Measurements from ENCODE around the gene TPH2.

Gene TPH2

GRCh38 chr12:71954083-71954778 is 15.6 kb downstream of the TPH2 start:
- no peak for TF ChIP-seq CTCF (conservative IDR thresholded peaks at IDR 0.05; ENCODE audit: control insufficient read depth, insufficient read depth, low read depth, low read length)
- H3K4me3 ChIP-seq (ENCODE audit: control insufficient read depth, low read depth, low read length) = no peak overlapping the region
- DNase-seq (ENCODE audit: low read depth) = no peak

DNA sequence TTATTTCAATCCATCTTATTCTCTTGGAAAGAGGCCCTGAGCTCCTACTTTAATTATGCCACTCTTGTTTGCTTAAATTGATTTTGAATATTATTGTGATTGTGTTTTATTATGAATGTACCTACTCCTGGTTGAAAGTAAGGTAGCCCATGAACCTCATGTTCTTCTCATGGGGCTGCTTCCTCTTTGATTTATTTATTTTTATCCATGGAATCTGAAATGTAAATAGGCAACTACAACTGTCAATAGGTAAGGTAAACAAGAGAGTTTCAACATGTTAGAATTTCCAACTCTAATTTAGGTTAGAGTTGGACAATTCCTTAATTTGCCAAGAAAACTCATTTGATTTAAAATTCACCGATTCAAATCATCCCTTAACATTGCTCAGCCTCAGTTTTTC is 16.2 kb downstream of the TPH2 start:
- no peak for DNase-seq (ENCODE audit: low read depth)
- no peak for TF ChIP-seq CTCF (conservative IDR thresholded peaks at IDR 0.05; ENCODE audit: control insufficient read depth, insufficient read depth, low read depth, low read length)
- no peak overlapping the region for H3K4me3 ChIP-seq (ENCODE audit: control insufficient read depth, low read depth, low read length)

DNA sequence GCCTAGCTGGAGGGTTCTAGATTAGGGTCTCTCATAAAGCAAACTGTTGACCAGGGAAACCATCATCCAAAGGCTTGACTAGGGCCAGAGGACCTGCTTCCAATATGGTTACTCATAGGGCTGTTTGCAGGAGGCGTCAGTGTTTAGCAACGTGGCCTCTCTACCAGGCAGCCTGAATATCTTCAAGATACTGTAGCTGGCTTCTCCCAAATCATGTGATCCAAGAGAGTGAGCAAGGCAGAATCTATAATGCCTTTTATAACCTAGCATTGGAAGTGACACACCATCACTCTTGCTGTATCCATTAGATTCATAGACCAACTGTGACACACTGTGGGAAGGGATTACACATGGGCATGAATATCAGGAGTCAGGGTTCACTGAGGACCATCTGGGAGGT is 17.3 kb downstream of the TPH2 start:
- TF ChIP-seq CTCF (conservative IDR thresholded peaks at IDR 0.05; ENCODE audit: control insufficient read depth, insufficient read depth, low read depth, low read length) = no peak
- H3K4me3 ChIP-seq (ENCODE audit: control insufficient read depth, low read depth, low read length) = no peak overlapping the region
- peak; percentile 39 for DNase-seq (ENCODE audit: low read depth)

- no peak for DNase-seq (ENCODE audit: low read depth)
- no peak for TF ChIP-seq CTCF (conservative IDR thresholded peaks at IDR 0.05; ENCODE audit: control insufficient read depth, insufficient read depth, low read depth, low read length)
- no peak overlapping the region for H3K4me3 ChIP-seq (ENCODE audit: control insufficient read depth, low read depth, low read length)
Measured at GRCh38 chr12:71958056-71958455, 19.4 kb downstream of the TPH2 start.

GRCh38 chr12:71958457-71958856 is 19.8 kb downstream of the TPH2 start:
- no peak for DNase-seq (ENCODE audit: low read depth)

DNA sequence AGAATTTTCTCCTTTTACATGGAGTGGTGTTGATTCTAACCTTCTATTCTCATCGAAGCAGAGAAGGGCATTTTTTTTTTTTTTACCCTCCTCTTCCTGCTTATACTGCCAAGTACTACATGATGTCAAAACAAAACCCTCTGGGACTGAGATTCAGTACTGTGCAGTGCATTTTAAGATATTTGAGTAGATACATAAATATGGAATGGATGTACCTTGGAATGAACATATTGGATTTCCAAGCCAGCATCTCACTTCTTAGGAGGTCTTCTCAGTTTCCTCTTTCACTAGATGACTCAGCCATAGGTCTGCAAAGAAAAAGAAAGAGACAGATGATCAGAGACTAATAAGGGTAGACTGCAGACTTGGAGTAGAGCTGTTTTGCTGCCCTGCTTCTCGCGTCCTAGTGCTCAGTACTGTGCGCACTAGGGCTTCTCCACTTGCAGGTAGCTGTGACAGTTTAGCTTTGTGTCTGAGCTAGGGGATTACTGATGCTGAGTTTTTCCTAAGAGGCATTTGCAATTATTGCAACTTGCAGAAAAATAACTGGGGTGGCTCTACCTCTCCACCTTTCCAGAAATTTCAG is 20.4 kb downstream of the TPH2 start:
- peak; percentile 11 for DNase-seq (ENCODE audit: low read depth)
- H3K4me3 ChIP-seq (ENCODE audit: control insufficient read depth, low read depth, low read length) = no peak overlapping the region
- TF ChIP-seq CTCF (conservative IDR thresholded peaks at IDR 0.05; ENCODE audit: control insufficient read depth, insufficient read depth, low read depth, low read length) = no peak

More at GRCh38 chr12:71958457-71958856, 19.8 kb downstream of the TPH2 start:
- no peak overlapping the region for H3K4me3 ChIP-seq (ENCODE audit: control insufficient read depth, low read depth, low read length)
- TF ChIP-seq CTCF (conservative IDR thresholded peaks at IDR 0.05; ENCODE audit: control insufficient read depth, insufficient read depth, low read depth, low read length) = no peak

Measured in fibroblast of mammary gland (primary cell).